ENCODE results near the gene VPS8. TPM values are rescaled to one million over a fixed set of nuclear protein-coding genes. Genes with fewer than 3 reads are reported as not detected.

Gene VPS8
- total RNA-seq, 1 donor from 2014 or later, result 68.8 TPM

- DNase-seq (no peak), ATAC-seq (ENCODE audit: low read depth) (no peak)
- peaks cover 84% of the 10 kb centered on the region for H3K36me3 Mint-ChIP-seq (ENCODE audit: low read depth)
- H3K4me1 Mint-ChIP-seq, result no peaks in the 10 kb centered on the region
- no peak overlapping the region for H3K4me3 Mint-ChIP-seq
- no peaks in the 10 kb centered on the region for H3K27me3 Mint-ChIP-seq
- intact Hi-C loops (cut with micrococcal nuclease), result no loop called here
- H3K27ac Mint-ChIP-seq, result no peak overlapping the region
- ChIA-PET CTCF (no interaction called here), POLR2A (interaction anchor here (0.7 kb wide), 1 partner anchor 46 kb away, joined by 3 read pairs; no protein-coding TSS in a partner anchor)
- H3K9me3 Mint-ChIP-seq, result peaks cover 12% of the 10 kb centered on the region
- TF ChIP-seq, protein P1, sequence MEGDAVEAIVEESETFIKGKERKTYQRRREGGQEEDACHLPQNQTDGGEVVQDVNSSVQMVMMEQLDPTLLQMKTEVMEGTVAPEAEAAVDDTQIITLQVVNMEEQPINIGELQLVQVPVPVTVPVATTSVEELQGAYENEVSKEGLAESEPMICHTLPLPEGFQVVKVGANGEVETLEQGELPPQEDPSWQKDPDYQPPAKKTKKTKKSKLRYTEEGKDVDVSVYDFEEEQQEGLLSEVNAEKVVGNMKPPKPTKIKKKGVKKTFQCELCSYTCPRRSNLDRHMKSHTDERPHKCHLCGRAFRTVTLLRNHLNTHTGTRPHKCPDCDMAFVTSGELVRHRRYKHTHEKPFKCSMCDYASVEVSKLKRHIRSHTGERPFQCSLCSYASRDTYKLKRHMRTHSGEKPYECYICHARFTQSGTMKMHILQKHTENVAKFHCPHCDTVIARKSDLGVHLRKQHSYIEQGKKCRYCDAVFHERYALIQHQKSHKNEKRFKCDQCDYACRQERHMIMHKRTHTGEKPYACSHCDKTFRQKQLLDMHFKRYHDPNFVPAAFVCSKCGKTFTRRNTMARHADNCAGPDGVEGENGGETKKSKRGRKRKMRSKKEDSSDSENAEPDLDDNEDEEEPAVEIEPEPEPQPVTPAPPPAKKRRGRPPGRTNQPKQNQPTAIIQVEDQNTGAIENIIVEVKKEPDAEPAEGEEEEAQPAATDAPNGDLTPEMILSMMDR (IDR thresholded peaks at IDR 0.05), result no peak
Observed at GRCh38 chr3:185052631-185053030, 240.7 kb downstream of the VPS8 start.

GRCh38 chr3:185056908-185057307 lies 244.9 kb downstream of the VPS8 start:
- intact Hi-C loops (cut with micrococcal nuclease), result no loop called here
- ATAC-seq (ENCODE audit: low read depth), result no peak
- peaks cover 43% of the 10 kb centered on the region for H3K36me3 Mint-ChIP-seq (ENCODE audit: low read depth)
- TF ChIP-seq, protein P1 (IDR thresholded peaks at IDR 0.05), result no peak
- ChIA-PET CTCF (no interaction called here), POLR2A (no interaction called here)
- H3K4me1 Mint-ChIP-seq, result no peaks in the 10 kb centered on the region
- no peak overlapping the region for H3K4me3 Mint-ChIP-seq
- H3K27me3 Mint-ChIP-seq, result no peaks in the 10 kb centered on the region
- H3K9me3 Mint-ChIP-seq, result peaks cover 38% of the 10 kb centered on the region
- no peak for DNase-seq
- H3K27ac Mint-ChIP-seq, result no peak overlapping the region

GRCh38 chr3:185057829-185058228 lies 245.9 kb downstream of the VPS8 start:
- no peak overlapping the region for H3K27ac Mint-ChIP-seq
- intact Hi-C loops (cut with micrococcal nuclease), result no loop called here
- TF ChIP-seq, protein P1 (IDR thresholded peaks at IDR 0.05), result no peak
- no peak for ATAC-seq (ENCODE audit: low read depth)
- no peak for DNase-seq
- CTCF ChIA-PET, result no interaction called here
- no peaks in the 10 kb centered on the region for H3K27me3 Mint-ChIP-seq
- no peak overlapping the region for H3K4me3 Mint-ChIP-seq
- H3K36me3 Mint-ChIP-seq (ENCODE audit: low read depth), result peaks cover 34% of the 10 kb centered on the region
- H3K4me1 Mint-ChIP-seq, result no peaks in the 10 kb centered on the region
- POLR2A ChIA-PET, result no interaction called here
- H3K9me3 Mint-ChIP-seq, result peaks cover 38% of the 10 kb centered on the region

DNA sequence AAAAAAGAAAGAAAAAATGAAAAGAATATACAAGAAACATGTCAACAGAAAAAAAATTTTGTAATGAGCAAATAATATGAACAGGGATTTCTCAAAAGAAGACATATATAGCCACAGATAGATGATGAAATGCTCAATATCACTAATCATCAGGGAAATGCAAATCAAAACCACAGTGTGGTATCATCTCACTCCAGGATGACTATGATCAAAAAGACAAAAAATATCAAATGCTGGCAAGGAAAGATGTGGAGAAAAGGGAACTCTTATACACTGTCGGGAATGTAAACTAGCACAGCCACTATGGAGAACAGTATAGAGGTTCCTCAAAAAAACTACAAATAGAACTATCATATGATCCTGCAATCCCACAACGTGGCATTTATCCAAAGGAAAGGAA lies 246.8 kb downstream of the VPS8 start:
- Mint-ChIP-seq H3K9me3 (peaks cover 38% of the 10 kb centered on the region), H3K4me1 (no peaks in the 10 kb centered on the region), H3K27ac (no peak overlapping the region), H3K27me3 (no peaks in the 10 kb centered on the region), H3K36me3 (ENCODE audit: low read depth) (peaks cover 24% of the 10 kb centered on the region), H3K4me3 (no peak overlapping the region)
- intact Hi-C loops (cut with micrococcal nuclease), result no loop called here
- DNase-seq (no peak), ATAC-seq (ENCODE audit: low read depth) (no peak)
- ChIA-PET CTCF (no interaction called here), POLR2A (no interaction called here)
- TF ChIP-seq, protein P1 (IDR thresholded peaks at IDR 0.05), result no peak

- ATAC-seq (ENCODE audit: low read depth) (no peak), DNase-seq (no peak)
- Mint-ChIP-seq H3K27me3 (no peaks in the 10 kb centered on the region), H3K27ac (no peak overlapping the region), H3K4me1 (no peaks in the 10 kb centered on the region), H3K4me3 (no peak overlapping the region), H3K36me3 (ENCODE audit: low read depth) (peaks cover 14% of the 10 kb centered on the region), H3K9me3 (peaks cover 33% of the 10 kb centered on the region)
- CTCF ChIA-PET, result no interaction called here
- TF ChIP-seq, protein P1 (IDR thresholded peaks at IDR 0.05), result no peak
- intact Hi-C loops (cut with micrococcal nuclease), result no loop called here
- POLR2A ChIA-PET, result no interaction called here
Observed at GRCh38 chr3:185059766-185060165, 247.8 kb downstream of the VPS8 start.

Measured in activated B cell treated with CpG ODN at 0.5 μM for 24 hours (primary cell).